DMS53 treated with DMSO at 0.1 percent for 48 hours (cell line): ENCODE data around the gene ASH1L.
"Not testable (repeated sequence)": the region's sequence is repeated elsewhere in the genome, so short reads cannot be mapped to it uniquely, and the experiment has no call there.

Experiments
- DNase-seq: peaks from one replicate; lab custom pipeline; 2025; ENCODE audit not compliant: unreplicated experiment; lab: John Stamatoyannopoulos, UW

Gene ASH1L

DNA sequence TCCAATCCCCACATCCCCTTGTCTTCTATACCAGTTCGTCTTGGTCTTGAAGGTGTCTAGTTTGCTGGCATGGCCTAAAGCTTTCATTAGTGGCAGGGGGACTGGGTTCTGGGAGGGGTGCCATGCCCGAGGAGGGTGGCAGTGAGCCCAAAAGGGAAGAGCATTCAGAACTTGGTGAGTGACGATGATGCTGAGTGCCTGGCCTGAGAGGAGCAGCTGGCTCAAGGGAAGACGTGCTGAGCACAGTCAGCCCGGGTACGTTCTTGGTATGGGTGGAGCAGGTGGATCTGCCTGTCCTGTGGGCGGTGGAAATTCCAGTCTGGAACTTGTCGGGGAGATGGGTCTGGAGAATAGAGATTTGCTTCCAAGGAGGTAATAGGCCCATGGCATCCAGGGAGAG is 249.3 kb downstream of the ASH1L start:
- DNase-seq = no peak

DNA sequence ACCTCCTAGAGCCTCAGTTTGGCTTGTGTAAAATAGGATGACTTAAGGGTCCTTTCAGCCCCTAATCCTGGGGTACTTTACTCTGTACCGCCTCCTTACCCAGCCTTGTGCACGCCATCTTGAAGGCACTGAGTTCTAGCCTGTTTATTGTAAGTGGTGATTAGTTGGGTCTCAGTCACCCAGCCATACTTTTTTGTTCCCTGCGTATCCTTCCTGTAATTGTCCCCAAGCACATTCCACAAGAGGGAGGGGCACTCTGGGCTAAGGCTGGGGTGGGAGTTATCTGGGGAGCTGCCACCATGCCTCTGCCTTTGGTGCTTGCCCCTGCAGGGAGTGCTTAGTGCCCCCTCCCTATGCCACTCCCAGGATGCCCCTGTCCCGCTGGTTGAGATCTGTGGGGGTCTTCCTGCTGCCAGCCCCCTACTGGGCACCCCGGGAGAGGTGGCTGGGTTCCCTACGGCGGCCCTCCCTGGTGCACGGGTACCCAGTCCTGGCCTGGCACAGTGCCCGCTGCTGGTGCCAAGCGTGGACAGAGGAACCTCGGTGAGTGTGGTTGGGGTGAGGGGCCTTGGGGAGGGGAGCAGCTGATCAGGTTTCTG is 253.1 kb downstream of the ASH1L start:
- DNase-seq = no peak

DNA sequence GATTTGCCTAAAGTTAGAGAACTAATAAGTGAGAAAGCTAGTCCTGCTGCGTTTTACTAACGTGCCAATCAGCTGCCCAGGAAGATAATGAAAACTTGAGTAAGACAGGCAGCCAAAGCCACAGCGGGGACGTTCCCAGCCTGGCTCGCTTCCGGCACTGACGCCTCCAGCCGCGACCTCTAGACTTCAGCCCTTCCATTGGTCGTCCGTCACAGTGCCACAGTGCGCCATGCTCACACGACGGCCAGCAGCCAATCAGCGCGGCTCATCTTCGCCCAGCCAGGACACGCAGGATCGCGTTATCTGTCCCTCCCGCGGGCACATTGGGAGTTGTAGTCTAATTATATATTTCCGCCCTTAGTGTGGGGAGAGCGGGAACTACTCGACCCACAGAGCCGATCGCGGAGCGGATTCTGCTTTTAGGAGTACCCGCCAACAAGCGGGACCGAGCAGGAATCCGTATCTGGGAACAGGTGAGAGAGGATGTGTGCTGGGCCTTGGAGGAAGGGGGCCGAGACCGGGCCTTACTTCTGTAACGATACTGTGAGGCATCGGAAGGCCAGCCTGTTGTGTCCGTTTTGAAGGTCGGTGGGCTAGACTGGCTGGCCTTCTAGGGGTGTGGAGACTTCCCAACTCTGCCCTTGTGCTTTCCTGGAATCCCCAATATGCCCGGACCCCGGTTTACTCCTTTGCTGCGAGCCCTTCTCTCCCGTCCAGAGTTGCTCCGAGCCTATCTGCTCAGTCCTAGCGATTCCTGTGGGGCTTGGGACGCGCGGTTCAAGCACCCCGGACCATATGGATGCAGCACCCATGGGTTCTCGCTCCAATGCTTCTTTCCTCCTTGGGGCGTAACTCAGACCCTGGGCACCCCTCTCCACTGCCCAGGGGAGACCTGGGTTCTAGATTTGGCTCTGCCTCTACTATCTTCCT is 253.8 kb downstream of the ASH1L start, which contains the start of gene FDPS:
Gene FDPS (plus strand): TSS at position 374 of the 930 bp plus-strand sequence. CDS start 924 bp downstream, outside the sequence.
- peak; percentile 99 for DNase-seq

DNA sequence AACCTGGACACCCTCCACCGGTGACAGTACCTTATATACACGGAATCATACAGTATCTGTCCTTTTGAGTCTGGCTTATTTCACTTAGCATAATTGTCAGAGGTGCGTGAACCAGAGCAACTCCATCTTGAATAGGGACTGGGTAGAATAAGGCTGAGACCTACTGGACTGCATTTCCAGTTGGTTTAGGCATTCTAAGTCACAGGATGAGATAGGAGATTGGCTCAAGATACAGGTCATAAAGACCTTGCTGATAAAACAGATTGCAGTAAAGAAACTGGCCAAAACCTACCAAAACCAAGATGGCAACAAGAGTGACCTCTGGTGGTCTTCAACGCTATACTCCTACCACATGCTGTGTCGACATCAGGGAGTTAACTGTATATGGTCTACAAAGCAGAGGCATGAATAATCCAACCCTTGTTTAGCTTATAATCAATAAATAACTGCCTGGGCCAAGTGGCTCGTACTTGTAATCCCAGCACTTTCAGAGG is 255.3 kb downstream of the ASH1L start:
- DNase-seq = no peak

DNA sequence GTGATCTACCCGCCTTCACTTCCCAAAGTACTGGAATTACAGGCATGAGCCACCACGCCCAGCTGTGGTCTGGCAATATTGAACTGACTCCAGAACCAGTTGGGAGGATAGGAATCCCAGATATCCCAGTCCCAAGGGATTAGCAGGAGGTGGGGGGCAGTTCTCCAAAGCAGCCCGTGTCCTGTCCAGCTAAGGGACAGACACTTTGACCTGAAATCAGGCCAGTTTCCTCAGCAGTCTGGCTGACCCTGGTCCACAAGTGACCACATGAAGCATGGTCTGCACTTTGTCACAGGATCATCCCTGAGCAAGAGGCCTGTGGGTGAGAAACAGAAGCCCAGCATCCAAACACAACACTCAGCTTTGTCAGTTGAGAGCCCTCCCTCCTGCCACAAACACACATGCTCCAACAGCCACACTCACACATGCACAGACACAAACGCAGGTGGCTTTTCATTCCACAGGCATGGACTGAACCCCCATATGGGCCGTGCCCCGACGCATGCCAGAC is 256.7 kb downstream of the ASH1L start:
- no peak for DNase-seq

- DNase-seq = peak; percentile 29
These were observed 258.0 kb downstream of the ASH1L start for GRCh38 chr1:155304558-155305063.

DNA sequence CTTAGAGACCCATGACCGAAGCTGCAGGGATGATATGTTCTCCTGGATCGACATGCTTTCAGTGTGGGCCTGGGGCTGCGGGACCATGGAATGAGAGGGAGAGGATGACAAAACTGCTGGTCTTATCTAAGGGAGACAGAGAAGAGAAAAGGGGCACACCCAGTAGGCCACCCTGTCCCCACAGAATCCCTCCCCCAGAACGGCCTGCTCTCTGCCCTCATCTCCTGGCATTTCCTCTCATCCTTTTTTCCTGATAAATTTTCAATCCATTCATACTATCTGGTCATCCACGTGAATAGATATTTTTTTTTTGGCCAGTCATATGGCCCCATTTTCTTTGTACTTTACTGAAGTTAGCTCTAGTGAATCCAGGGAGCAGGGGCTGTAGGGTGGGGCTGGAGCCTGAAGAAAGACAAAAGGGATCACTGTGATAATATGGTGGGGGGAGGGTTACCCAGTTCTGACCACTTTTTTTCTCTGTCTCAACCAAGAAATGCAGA is 261.2 kb downstream of the ASH1L start, which contains the start of gene PKLR:
Gene PKLR (minus strand): TSS at position 97 of the 500 bp plus-strand sequence. CDS start 43 bp downstream, at position 54.
- no peak for DNase-seq

DNA sequence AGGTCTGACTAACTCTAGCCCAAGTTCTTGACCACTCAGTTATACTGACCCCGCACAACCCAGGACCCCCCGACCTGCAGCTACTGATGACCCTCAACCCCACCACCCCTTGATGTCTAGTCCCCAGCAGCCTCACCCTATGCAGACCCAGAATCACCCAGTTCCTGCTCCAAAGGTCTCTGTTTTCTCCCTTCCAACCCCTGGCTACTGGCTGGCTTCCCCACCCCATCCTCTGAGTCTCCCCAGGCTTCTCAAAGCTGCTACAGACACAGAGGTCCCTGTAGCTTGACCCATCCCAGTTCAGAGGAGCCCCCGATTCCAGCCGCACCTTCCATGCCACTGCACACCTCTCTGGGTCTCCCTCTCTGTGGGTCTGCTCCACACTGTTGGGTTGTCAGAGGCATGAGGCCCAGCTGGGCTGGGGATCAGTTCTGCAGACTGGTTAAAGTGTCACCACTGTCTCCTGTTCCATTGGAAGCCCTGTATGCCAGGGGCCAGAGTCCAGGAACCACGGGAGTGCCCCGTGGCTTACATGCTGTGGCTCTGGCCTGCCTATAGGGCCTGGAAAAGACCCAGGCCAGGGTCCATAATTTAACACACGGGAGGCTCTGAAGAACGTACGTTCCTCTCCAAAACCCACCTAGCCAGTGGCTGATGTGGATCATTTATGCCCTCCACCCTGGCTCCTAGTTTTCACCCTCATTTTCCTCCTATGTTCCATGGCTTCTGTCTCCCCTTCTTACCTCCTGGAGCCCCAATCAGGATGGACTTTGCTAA is 261.9 kb downstream of the ASH1L start:
- DNase-seq = no peak

DNA sequence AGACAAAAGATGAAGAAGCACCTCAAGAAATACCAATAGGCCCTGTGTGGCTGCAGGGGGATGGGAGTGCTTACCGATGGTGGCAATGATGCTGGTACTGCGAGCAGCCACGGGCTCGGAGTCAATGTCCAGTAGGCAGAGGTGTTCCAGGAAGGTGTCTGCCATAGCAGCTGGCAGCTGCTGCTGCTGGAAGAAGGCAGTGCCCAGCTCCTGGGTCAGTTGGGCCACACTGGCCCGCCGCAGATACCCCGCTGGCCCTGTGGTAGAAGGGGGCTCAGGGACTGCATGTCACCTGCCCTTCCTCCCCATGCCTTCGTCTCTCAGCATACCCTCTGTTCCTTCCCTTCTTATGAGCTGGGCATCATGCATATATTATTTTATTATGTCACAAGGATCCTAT is 262.6 kb downstream of the ASH1L start:
- no peak for DNase-seq

DNA sequence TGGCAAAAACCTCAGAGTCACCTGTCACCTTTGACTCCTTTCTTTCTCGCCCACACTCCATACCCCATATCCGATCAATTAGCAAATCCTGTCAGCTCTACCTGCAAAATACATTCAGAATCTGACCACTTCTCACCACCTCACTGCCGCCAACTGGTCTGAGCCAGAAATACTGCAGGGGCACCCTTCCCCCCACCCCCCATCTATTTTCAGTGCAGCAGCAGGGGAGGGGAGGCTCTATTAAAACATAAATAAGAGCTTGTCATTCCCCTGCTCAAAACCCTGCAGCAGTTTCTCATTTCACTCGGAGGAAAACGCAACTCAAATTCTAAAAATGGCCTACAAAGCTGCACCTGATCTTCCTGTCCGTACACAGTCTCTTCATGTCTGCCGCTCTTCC is 265.2 kb downstream of the ASH1L start:
- DNase-seq = no peak

DNA sequence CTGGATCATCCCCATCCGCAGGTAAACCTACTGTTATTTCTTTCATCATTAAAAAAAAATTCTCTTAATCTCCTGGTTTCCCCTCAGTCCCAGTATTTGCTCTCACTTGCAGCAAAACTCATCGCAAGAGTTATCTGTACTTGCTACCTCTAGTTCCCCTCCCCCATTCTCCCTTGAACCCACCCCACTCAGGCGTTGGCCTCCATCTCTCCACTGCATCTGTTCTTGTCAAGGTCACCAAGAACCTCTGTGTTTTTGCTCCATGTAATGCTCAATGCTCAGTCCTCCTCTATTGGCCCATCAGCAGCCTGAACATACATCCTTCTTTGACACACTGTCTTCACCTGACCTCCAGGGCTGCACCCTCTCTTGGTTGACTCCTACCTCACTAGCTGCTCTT is 265.9 kb downstream of the ASH1L start:
- no peak for DNase-seq

DNA sequence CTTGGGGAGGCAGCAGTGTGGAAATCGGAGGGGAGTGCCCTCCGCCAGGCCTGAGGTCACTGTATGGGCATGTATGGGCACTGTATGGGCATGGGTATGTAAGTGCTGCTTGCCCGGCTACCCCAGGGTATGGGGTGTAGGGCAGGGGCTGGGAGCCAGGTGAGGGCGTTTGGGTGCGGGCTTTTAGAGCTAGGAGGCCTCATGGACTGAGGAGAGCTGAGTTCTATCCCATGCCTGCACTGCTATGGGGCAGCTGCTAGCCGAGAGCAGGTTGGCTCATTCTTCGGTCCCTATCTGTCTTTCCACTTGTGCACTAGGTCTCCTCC is 266.7 kb downstream of the ASH1L start:
- DNase-seq = no peak

DNA sequence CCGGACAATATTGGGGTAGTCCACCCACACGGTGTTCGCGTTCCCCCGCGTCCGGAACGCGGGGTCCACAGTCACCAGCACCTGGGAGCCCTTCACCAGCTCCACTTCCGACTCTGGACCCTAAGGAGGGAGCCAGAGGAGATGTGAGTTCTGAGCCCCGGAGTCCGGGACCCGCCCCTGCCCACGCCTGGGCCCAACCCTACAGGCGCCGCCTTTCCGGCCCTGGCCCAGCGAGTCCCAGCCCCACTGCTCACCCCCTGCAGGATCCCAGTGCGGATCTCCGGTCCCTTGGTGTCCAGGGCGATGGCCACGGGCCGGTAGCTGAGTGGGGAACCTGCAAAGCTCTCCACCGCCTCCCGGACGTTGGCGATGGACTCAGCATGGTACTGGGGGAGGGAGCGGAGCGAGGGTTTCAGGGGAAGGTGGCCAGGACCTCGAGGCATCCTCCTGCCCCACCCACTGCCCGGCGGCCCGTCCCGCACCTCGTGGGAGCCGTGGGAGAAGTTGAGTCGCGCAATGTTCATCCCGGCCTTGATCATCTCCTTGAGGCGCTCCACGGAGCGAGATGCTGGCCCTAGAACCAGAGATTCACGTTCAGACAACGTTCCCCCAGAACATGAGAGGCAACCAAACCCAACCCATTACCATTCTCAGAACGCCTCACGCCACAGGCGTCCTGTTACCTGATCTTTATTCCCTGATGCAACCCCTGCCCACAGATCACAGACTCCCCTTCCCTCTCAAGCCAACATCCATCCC is 267.2 kb downstream of the ASH1L start:
- DNase-seq = no peak

DNA sequence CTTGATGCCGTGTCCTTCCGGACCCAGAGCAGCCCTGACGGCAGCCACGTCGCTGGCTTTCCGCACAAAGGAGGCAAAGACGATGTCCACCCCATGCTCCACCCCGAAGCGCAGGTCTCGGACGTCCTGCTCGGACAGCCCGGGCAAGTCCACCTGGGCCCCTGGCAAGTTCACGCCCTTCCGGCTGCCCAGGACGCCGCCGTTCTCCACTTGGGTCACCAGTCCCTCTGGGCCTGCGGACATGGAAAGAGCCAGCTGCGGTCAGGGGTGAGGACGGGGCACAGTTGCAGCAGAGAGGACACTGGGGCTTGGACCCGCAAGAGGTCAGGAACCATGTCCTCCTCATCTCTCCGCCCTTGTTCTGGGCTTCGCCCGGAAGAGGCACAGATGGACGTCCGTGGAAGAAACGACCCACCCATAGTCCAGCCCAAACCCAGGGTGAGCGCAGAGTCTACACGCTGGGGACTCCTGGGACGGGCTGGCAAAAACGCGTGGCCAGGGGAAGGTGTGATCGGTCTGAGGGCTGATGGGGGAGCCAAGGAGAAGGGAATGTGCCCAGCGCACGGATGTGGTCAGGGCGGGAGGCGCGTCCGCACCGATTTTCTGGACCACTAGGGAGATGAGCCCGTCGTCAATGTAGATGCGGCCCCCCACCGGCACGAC is 268.0 kb downstream of the ASH1L start:
- no peak for DNase-seq

DNA sequence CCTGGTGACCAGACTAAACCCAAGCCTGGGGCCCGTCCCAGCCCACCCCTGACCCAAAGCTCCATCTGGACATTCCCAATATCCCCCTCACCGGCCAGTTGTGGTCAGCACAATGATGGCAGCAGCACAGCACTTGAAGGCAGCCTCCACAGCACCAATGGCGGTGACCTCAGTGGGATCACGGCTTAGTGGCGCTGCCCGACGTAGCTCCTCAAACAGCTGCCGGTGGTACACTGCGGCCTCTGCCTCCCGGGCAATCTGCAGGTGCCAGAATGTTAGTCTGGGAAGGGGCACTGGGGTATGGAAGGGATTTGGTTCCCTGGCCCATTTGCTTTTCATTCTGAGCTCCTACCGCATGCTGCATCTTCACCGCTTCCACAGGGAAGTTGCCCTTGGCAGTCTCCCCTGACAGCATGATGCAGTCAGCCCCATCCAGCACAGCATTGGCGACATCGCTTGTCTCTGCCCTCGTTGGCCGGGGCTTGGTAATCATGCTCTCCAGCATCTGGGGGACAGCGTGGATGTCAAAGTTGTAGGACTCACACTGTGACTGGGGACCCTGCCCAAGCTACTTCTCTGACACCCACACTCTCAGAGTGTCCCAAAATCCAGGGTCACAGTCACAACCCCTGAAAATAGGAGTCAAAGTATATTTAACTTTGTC is 269.4 kb downstream of the ASH1L start:
- no peak for DNase-seq

GRCh38 chr1:155291006-155291405 is 271.6 kb downstream of the ASH1L start:
- DNase-seq = not testable (repeated sequence)

- no peak for DNase-seq
These were observed 274.5 kb downstream of the ASH1L start for GRCh38 chr1:155287987-155288543.

- DNase-seq = no peak
These were observed 276.1 kb downstream of the ASH1L start for GRCh38 chr1:155286544-155286943.

- DNase-seq = no peak
These were observed 277.0 kb downstream of the ASH1L start for GRCh38 chr1:155285631-155286044.
